Lung (tissue), 5 donors: ENCODE measurements around the gene TMEM247. TPM values are rescaled to one million over a fixed set of nuclear protein-coding genes. Genes with fewer than 3 reads are reported as not detected.

Experiments used
- polyA plus RNA-seq, 2 donors: library from polyadenylated mRNA; stranded (reverse); fragments of 200-250 nt; gene quantifications; one replicate each; pipeline ENCODE4 v1.2.1, GENCODE V29; 2013
- small RNA-seq: library from RNA; depleted of rRNA; stranded (forward); fragments of <200 nt; gene quantifications from one replicate; pipeline ENCODE3, GENCODE V24; 2014; ENCODE audit warnings: low replicate concordance
- total RNA-seq, 2 donors: library from RNA; depleted of rRNA in 1 of 2; stranded (reverse); fragments of >200 nt in 1 of 2; gene quantifications; one replicate each; pipeline ENCODE4 v1.2.1, GENCODE V29; 2014 to 2021
- donor health status: Bipolar disorder and iron deficiency.
- donor health status: healthy.
- donor health status: DM: yes; HTN: yes; CAD: no.

The TMEM247 gene
- total and polyA plus RNA-seq, 4 donors, result not detected

Small RNA genes lying within 50 kb of the gene (small RNA-seq; reads per million reads assigned to genes)
- gene RN7SL817P, result not detected

Other genes with a start within 250 kb of the TMEM247 start
- gene EPAS1, start 182.2 kb upstream of the TMEM247 start, total RNA-seq, result 1,000 to 10,000 TPM in 1 of 2 donors, 100 to 1,000 TPM in 1; 424 to 1,051 TPM
- 100 to 1,000 TPM; 233 to 337 TPM for gene EPAS1, start 182.2 kb upstream of the TMEM247 start, polyA plus RNA-seq
- 10 to 100 TPM; 56.5 to 70.6 TPM for gene RHOQ, start 62.9 kb downstream of the TMEM247 start, total RNA-seq
- gene RHOQ, start 62.9 kb downstream of the TMEM247 start, polyA plus RNA-seq, result 10 to 100 TPM; 44.8 to 58.7 TPM
- gene ATP6V1E2, start 63.0 kb downstream of the TMEM247 start, total RNA-seq, result 1 to 10 TPM; 3.6 to 6.9 TPM
- 1 to 10 TPM; 1.7 to 6.2 TPM for gene ATP6V1E2, start 63.0 kb downstream of the TMEM247 start, polyA plus RNA-seq
- gene PIGF, start 137.5 kb downstream of the TMEM247 start, total RNA-seq, result 10 to 100 TPM; 20.6 to 32.4 TPM
- gene PIGF, start 137.5 kb downstream of the TMEM247 start, polyA plus RNA-seq, result 10 to 100 TPM in 1 of 2 donors, 1 to 10 TPM in 1; 9.8 to 19.9 TPM
- 10 to 100 TPM; 10.9 to 23.9 TPM for gene CRIPT, start 137.7 kb downstream of the TMEM247 start, total RNA-seq
- gene CRIPT, start 137.7 kb downstream of the TMEM247 start, polyA plus RNA-seq, result 10 to 100 TPM in 1 of 2 donors, 1 to 10 TPM in 1; 7.3 to 12.5 TPM
- gene SOCS5, start 219.7 kb downstream of the TMEM247 start, total RNA-seq, result 10 to 100 TPM; 18.9 to 51.8 TPM
- 10 to 100 TPM in 1 of 2 donors, 1 to 10 TPM in 1; 5.4 to 10.5 TPM for gene SOCS5, start 219.7 kb downstream of the TMEM247 start, polyA plus RNA-seq